ENCODE data around the gene ABCA3.

The ABCA3 gene

DNA sequence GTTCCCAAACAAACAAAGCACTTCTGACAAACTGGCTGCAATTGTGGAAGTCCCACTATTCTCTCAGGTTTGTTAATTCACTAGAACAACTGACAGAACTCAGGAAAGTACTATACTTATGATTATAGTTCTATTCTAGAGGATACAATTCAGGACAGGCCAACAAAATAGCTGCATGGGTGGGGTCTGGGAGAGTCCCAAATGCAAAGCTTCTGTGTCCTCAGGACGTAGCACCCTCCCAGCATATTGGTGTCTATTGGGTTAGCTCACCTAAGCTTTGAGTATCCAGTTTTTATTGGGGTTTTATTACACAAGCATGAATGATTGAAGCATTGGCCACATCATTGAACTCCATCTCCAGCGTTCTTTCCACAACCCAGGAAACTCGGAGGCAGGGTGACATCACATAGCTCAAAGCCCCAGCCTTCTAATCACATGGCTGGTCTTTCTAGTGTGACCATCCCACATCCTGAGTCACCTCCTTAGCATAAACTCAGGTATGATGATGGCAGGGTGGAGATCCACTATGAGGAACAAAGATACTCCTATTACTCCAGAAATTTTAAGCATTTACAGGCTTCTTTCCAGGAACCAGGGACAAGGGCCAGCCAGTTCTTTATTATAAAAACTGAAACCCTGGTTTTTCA lies 44.8 kb upstream of the ABCA3 start:
- no peak for TF ChIP-seq TAF1 (IDR thresholded peaks at IDR 0.05; ENCODE audit: borderline replicate concordance, insufficient read depth, low read length)
- TF ChIP-seq POLR2AphosphoS5 (IDR thresholded peaks at IDR 0.05; ENCODE audit: low read depth, low read length): no peak
- TF ChIP-seq FOXP2 (optimal IDR thresholded peaks at IDR 0.05; ENCODE audit: borderline replicate concordance, extremely low read depth, extremely low read length, insufficient read depth): no peak
- TF ChIP-seq SIN3A (IDR thresholded peaks at IDR 0.05; ENCODE audit: borderline replicate concordance, insufficient read depth, low read length): no peak

- TF ChIP-seq REST (IDR thresholded peaks at IDR 0.05; ENCODE audit: insufficient read depth in 1 of 2, low read depth in 2 of 2, low read length in 2 of 2) (no peak), FOXP2 (optimal IDR thresholded peaks at IDR 0.05; ENCODE audit: borderline replicate concordance, extremely low read depth, extremely low read length, insufficient read depth) (no peak), SIN3A (IDR thresholded peaks at IDR 0.05; ENCODE audit: borderline replicate concordance, insufficient read depth, low read length) (no peak), TAF1 (IDR thresholded peaks at IDR 0.05; ENCODE audit: borderline replicate concordance, insufficient read depth, low read length) (no peak), POLR2AphosphoS5 (IDR thresholded peaks at IDR 0.05; ENCODE audit: low read depth, low read length) (no peak)
These were observed 43.9 kb upstream of the ABCA3 start for GRCh38 chr16:2384426-2384825.

GRCh38 chr16:2383501-2383900 lies 43.0 kb upstream of the ABCA3 start:
- TF ChIP-seq SIN3A (IDR thresholded peaks at IDR 0.05; ENCODE audit: borderline replicate concordance, insufficient read depth, low read length): no peak
- TF ChIP-seq TAF1 (IDR thresholded peaks at IDR 0.05; ENCODE audit: borderline replicate concordance, insufficient read depth, low read length): no peak
- no peak for TF ChIP-seq FOXP2 (optimal IDR thresholded peaks at IDR 0.05; ENCODE audit: borderline replicate concordance, extremely low read depth, extremely low read length, insufficient read depth)
- no peak for TF ChIP-seq POLR2AphosphoS5 (IDR thresholded peaks at IDR 0.05; ENCODE audit: low read depth, low read length)
- no peak for TF ChIP-seq REST (IDR thresholded peaks at IDR 0.05; ENCODE audit: insufficient read depth in 1 of 2, low read depth in 2 of 2, low read length in 2 of 2)

GRCh38 chr16:2374644-2375043 lies 34.1 kb upstream of the ABCA3 start:
- TF ChIP-seq REST (IDR thresholded peaks at IDR 0.05; ENCODE audit: insufficient read depth in 1 of 2, low read depth in 2 of 2, low read length in 2 of 2) (no peak), FOXP2 (optimal IDR thresholded peaks at IDR 0.05; ENCODE audit: borderline replicate concordance, extremely low read depth, extremely low read length, insufficient read depth) (no peak), TAF1 (IDR thresholded peaks at IDR 0.05; ENCODE audit: borderline replicate concordance, insufficient read depth, low read length) (no peak), POLR2AphosphoS5 (IDR thresholded peaks at IDR 0.05; ENCODE audit: low read depth, low read length) (no peak), SIN3A (IDR thresholded peaks at IDR 0.05; ENCODE audit: borderline replicate concordance, insufficient read depth, low read length) (no peak)

DNA sequence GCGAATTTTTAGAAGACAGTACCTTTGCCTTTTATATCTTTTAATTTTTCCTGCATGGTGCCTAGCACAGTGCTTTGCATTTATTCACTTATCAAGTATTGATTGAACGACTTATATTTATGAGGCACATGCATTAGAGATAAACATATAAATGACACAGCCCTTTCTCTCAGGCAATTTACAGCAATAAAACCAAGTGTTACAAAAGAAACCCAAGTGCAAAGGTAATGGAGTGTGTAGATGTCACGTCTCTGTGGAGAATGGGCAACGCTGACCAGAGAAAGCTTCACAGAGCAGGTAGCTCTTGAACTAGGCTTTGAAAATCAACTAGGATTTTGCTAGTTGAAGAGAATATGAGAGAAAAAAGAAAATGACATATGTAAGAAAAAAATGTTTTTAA lies 32.6 kb upstream of the ABCA3 start:
- TF ChIP-seq POLR2AphosphoS5 (IDR thresholded peaks at IDR 0.05; ENCODE audit: low read depth, low read length) (no peak), TAF1 (IDR thresholded peaks at IDR 0.05; ENCODE audit: borderline replicate concordance, insufficient read depth, low read length) (no peak), SIN3A (IDR thresholded peaks at IDR 0.05; ENCODE audit: borderline replicate concordance, insufficient read depth, low read length) (no peak), REST (IDR thresholded peaks at IDR 0.05; ENCODE audit: insufficient read depth in 1 of 2, low read depth in 2 of 2, low read length in 2 of 2) (no peak), FOXP2 (optimal IDR thresholded peaks at IDR 0.05; ENCODE audit: borderline replicate concordance, extremely low read depth, extremely low read length, insufficient read depth) (no peak)
